Ascending aorta (tissue), 1 donor: ENCODE measurements around the gene SHISA4. TPM values are rescaled to one million over a fixed set of nuclear protein-coding genes. Genes with fewer than 3 reads are reported as not detected.

Experiments
- total RNA-seq: library from RNA; depleted of rRNA; stranded (reverse); fragments of >200 nt; gene quantifications from one replicate; pipeline ENCODE4 v1.1.0, GENCODE V29; 2016

Gene SHISA4
- total RNA-seq, 1 donor from 2014 or later = 62.5 TPM

Other genes with a start within 250 kb of the SHISA4 start
- 9.3 TPM for gene IPO9, start 59.7 kb upstream of the SHISA4 start, total RNA-seq
- gene LMOD1, start 57.6 kb downstream of the SHISA4 start, total RNA-seq = 316 TPM
- gene TIMM17A, start 66.6 kb downstream of the SHISA4 start, total RNA-seq = 7.9 TPM
- gene RNPEP, start 93.8 kb downstream of the SHISA4 start, total RNA-seq = 106 TPM
- 0.96 TPM for gene ELF3, start 121.7 kb downstream of the SHISA4 start, total RNA-seq
- not detected for gene GPR37L1, start 234.0 kb downstream of the SHISA4 start, total RNA-seq